Globus pallidus (tissue), 1 donor: Measurements from ENCODE around the gene HS3ST4.

Source experiments
- DNase-seq: peaks from one replicate; pipeline ENCODE4 v3.0.0-alpha.2; 2015; ENCODE audit warnings: low spot score

The HS3ST4 gene

GRCh38 chr16:26108836-26109505, 417.2 kb downstream of the HS3ST4 start:
- DNase-seq = no peak

GRCh38 chr16:26111900-26112299, 420.1 kb downstream of the HS3ST4 start:
- DNase-seq = no peak

DNA sequence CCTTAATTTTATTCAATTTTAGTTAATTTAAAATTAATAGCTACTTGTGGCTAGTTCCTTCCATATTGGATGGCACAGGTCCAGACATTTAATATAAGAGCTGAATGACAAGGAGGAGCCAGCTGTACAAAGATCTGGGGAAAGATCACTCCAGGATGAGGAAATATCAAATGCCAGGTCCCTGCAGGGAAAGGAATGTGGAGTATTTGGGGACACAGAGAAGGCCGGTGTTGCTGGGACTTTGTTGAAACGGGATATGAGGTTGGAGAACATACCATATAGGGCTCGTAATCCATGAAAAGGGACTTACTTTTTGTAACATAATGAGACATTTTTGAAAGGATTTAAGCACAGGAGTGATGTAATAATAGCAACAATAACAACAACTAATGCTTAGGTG, 426.8 kb downstream of the HS3ST4 start:
- DNase-seq = no peak

DNA sequence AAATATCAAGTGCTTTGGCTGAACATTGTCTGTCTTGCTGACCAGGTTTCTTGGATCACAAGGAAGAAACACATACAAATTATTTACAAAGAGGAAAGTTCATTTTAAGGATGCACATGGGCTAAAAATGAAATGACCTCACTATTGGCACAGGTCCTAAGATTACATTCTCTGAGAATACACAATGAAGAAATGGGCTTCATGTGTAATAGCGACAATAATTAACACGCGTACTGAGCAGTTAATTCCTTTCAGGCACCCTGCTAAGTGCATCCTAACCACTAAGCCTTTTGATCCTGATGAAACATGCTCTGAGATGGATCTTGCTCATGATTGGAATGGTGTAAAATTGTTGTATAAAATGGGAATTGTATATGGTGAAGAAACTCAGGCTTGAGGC, 429.0 kb downstream of the HS3ST4 start:
- DNase-seq = no peak

- no peak for DNase-seq
Measured at GRCh38 chr16:26128296-26128695, 436.5 kb downstream of the HS3ST4 start.

DNA sequence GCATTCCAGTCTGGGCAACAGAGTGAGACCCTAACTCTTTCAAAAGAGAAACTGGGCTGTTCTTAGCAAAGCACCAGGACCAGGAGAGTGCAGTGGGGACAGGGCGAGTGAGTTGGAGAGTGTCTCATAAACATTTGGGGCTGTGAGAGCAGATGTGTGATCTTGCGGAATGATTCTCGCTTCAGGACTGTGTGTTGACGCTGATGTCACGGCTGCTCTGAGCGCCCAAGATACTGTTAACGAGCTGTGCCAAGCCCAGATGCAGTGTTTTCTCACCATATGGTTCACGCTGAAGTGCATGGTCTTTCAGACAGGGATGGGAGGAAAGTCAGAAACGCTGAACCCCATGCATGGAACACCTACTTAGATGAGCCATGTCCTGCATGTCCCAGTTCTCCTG, 438.2 kb downstream of the HS3ST4 start:
- DNase-seq = no peak

DNA sequence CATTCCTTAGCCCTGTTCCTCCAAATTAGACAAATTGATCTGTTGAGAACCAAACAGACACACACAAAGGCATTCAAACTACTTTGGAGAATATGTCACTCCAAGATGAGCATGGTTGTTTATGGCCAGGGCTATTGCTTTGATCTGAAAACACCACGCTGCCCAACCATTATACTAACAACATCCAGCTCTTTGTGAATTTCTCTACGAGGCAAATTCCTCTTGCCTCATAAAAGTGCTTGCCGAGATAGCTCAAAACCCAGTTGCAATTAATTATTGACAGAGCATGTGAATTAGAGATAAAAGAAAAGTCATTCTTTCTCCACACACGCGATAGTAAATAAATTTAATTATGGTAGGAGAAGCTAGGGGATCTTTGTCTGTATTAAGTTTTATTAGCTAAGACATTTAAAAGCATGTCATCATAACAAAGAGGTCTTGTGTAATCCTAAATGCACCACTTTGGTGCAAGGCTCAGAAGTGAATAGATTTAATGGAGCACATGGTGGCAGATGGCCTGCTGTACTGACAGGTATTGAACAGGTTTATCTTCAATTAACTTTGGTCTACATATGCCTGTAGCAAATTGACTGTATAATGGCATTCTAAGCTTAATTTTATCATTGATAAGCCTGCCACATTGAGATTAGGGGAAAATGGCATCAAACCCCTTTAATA, 441.8 kb downstream of the HS3ST4 start:
- DNase-seq = no peak

- no peak for DNase-seq
Measured at GRCh38 chr16:26134588-26134987, 442.8 kb downstream of the HS3ST4 start.

DNA sequence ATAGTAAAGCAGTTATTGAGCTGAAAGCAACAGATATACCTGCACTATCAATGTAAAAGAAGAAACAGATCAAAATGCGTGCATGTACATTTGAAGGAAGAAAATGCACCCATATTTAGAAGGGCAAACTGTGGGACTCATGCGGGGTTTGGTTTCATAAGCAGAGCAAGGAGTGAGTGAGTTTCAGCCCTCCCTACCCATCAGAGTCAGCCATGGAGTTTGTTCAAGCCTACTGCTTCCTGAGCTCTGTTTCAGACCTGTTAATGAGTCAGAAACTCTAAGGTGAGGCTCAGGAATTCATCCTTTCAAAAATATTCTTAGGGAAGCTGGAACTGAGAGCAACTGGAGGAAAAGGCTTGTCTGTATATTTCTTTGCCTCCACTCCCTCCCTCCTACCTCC, 446.2 kb downstream of the HS3ST4 start:
- DNase-seq = no peak

DNA sequence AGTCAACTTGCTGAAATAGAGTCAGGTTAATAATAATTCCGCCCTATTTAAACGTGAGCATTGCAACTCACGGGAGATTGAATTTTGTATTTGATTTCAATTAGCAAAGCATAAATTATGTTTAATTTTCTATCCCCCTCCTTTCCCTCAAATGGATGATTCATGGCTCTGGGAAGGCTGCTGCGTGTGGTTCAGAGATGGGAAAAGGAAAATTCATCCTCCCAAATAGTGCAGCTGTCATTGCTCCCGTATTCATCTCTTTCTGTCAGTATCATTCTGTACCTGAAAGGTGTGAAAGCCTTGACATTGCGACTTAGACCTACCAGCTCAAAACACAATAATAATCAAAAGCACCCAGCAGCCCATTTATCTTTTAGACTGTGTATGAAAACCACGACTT, 447.3 kb downstream of the HS3ST4 start:
- no peak for DNase-seq

DNA sequence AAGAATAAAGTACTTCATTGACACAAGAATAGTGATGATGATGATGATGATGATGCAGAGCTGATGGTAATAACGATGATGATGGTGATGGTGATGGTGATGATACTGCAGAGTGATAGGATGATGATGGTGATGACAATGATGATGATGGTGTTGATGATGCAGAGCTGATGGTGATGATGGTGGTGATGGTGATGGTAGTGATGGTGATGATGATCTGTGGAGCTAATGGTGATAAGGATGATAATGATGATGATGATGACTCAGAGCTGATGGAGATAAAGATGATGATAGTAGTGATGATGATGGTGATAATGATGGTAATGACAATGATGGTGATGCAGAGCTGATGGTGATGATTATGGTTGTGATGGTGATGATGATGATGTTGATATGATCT, 448.1 kb downstream of the HS3ST4 start:
- DNase-seq = no peak

GRCh38 chr16:26149364-26150190, 457.8 kb downstream of the HS3ST4 start:
- no peak for DNase-seq

DNA sequence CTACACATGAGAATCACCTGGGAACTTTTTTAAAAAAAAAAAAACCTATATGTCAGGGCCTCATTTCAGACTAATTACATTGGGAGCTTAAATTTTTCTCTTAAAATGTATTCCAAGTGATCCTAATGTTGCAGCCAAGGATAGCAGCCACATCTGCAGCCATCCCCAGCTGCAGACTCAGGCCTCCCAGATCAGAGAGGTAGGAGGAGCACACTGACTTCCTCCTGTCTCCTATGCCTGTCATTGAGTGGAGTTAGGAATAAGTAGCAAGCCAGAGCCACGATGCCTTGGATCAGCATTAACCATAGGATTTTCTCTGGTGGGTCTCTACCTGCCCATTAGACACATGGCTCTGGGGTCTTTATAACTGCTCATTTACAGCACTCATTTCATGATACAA, 463.5 kb downstream of the HS3ST4 start:
- no peak for DNase-seq

- DNase-seq = no peak
Measured at GRCh38 chr16:26157319-26157718, 465.6 kb downstream of the HS3ST4 start.

DNA sequence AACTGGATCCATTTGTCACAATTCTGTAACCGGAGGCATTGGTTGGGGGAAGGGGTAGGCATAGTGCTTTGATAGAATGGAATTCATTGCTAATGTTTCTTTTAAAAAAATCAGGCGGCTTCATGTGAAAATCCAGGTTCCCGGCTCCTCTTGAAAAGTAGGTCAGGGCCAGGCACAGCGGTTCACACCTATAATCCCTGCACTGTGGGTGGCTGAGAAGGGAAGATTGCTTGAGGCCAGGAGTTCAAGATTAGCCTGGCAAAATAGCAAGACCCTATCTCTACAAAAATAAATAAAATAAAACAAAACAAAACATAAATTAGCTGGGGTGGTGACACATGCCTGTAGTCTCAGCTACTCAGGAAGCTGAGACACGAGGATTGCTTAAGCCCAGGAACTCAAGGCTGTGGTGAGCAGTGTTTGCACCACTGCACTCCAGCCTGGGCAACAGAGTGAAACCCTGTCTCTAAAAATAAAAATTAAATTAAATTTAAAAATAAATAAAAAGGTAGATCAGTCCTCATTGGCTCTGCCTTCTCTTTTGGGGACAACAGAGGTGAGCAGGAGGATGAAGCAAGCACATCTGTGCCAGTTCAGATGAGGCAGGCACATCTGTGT, 466.5 kb downstream of the HS3ST4 start:
- no peak for DNase-seq

GRCh38 chr16:26161461-26162180, 469.9 kb downstream of the HS3ST4 start:
- no peak for DNase-seq

DNA sequence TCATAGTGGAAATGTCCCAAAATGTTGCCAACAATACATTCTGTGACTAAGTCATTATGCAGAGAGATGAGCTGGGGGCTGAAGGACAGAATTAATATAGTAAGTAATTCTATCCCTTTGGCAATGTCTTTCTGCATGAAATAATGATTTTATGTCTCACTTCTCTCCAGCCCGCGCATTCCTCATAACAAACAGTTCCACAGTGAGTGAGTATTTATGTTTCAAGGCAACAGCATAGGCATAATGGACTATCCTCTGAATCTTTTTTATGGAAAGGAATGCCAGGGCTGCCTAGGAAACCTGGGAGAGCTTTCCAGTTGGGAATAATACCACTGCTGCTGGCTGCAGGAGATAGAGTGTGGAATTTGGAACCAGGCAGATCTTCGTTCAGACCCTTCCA, 477.7 kb downstream of the HS3ST4 start:
- no peak for DNase-seq

DNA sequence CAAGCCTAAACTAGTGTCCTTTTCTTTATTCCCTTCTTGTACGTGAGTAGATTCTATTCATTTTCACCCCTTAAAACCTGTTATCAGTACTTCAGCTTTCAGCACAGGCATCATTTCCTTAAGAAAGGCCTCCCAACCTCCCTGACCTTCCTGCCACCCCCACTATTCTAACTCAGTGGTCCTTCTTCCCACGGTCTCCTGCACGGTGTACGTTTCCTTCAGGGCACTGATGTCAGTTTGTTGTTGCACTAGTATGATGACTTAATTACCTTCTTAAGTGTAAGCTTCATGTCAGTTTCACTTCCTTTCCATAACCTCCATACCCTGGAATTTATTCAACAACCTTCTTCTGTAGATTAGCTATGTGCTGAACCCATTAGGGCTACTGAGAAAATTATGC, 484.2 kb downstream of the HS3ST4 start:
- no peak for DNase-seq

- DNase-seq = no peak
Measured at GRCh38 chr16:26177438-26177837, 485.7 kb downstream of the HS3ST4 start.

- DNase-seq = no peak
Measured at GRCh38 chr16:26178298-26178697, 486.5 kb downstream of the HS3ST4 start.

DNA sequence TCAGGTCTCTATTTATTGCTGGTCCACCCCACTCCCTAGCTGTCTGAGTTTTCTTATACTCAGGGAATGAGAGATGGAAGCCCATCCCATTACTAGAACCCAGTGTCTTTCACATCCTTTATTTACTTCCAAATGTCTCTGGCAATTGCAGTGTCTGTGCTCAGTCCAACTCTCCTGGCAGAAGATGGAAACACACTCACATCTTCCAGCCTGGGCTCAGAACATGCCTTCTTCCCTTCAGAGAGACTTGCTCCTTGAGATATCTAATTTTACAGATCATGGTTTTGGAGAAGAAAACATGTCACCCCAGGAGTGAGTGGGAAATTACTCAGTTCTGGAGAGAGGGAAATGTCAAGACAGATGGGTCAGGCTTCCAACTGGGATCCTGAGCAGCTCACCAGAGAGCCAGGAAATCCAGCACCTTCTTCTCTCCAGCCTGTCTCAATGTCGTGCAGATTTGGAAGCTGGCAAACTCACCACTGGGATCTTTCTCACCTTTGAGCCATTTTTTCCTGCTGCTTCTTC, 494.4 kb downstream of the HS3ST4 start:
- no peak for DNase-seq
